Measurements from ENCODE around the gene FNDC1. TPM values are rescaled to one million over a fixed set of nuclear protein-coding genes. Genes with fewer than 3 reads are reported as not detected.

Gene FNDC1
- total and polyA plus RNA-seq, 2 of the 13 experiments (the other 11 are each of a cell fraction or from before 2014, with no cell fraction given), result not detected

- TF ChIP-seq DPF2 (CRISPR knock-in tag; IDR thresholded peaks at IDR 0.05; ENCODE audit: borderline replicate concordance, low read depth) (no peak), ATF7-NPFF (CRISPR knock-in tag; IDR thresholded peaks at IDR 0.05; ENCODE audit: low read depth) (no peak), MXD1 (CRISPR knock-in tag; IDR thresholded peaks at IDR 0.05) (no peak)
Measured at GRCh38 chr6:159125951-159126352, 43.2 kb upstream of the FNDC1 start (continued).

- Histone ChIP-seq H3K27me3 (ENCODE audit: control insufficient read depth in 1 of 2, insufficient read depth in 2 of 2, low read length in 2 of 2) (peaks cover 0 to 49% of the 10 kb centered on the region in 2 experiments; a peak in 2 of 5 replicates), H3K9me3 (ENCODE audit: low read length) (no peaks in the 10 kb centered on the region), H3K36me3 (replicated peaks in 1 of 2; ENCODE audit: control insufficient read depth in 1 of 2, insufficient read depth in 2 of 2, low read length in 2 of 2) (no peaks in the 10 kb centered on the region), H4K20me1 (ENCODE audit: insufficient read depth, low read length) (no peaks in the 10 kb centered on the region), H3K4me3 (replicated peaks in 1 of 3; ENCODE audit: insufficient read depth in 1 of 3, low read depth in 2 of 3, low read length in 3 of 3) (no peak overlapping the region), H3K79me2 (ENCODE audit: insufficient read depth, low read length) (no peaks in the 10 kb centered on the region), H3K4me1 (ENCODE audit: insufficient read depth, low read length) (no peaks in the 10 kb centered on the region), H2AFZ (ENCODE audit: low read length) (no peak overlapping the region), H3K4me2 (ENCODE audit: low read depth, low read length) (no peak overlapping the region), H3K27ac (ENCODE audit: extremely low read length, insufficient read depth, low read length) (no peak overlapping the region), H3K9ac (ENCODE audit: insufficient read depth, low read depth, low read length) (no peak overlapping the region)
- ATAC-seq (no peak), FAIRE-seq (no peak), DNase-seq (ENCODE audit: low spot score) (no peak)
- TF ChIP-seq MBD4 (IDR thresholded peaks at IDR 0.05; ENCODE audit: borderline replicate concordance, low read length) (no peak), EZH2 (conservative IDR thresholded peaks at IDR 0.05; ENCODE audit: low read depth, low read length) (no peak), MED13 (CRISPR knock-in tag; IDR thresholded peaks at IDR 0.05) (no peak), ZNF451 (CRISPR knock-in tag; IDR thresholded peaks at IDR 0.05) (no peak), TERF1 (CRISPR knock-in tag; IDR thresholded peaks at IDR 0.05) (no peak)
- ChIA-PET CTCF (ENCODE audit: low intra/inter-chr PET ratio, low total read pairs) (no interaction called here), POLR2A (no interaction called here)
- no TSS peak for BruUV-seq (replicated peaks)
- 24% methylated on average over 5 of the region's 5 CpGs for WGBS (ENCODE audit: low lambda C conversion rate)
- in situ Hi-C loops (cut with HindIII; ENCODE audit: extremely low pct_ligation_motif_present, low pct_unique_long_range_greater_than_20kb), result no loop called here
- intact Hi-C loops (cut with micrococcal nuclease; ENCODE audit: unreplicated experiment), result no loop called here
Measured at GRCh38 chr6:159126590-159126989, 42.6 kb upstream of the FNDC1 start.
